Mucosa of descending colon (tissue), 3 donors: ENCODE results near the gene TADA1. TPM values are rescaled to one million over a fixed set of nuclear protein-coding genes. Genes with fewer than 3 reads are reported as not detected.

Experiments
- ATAC-seq: fragments of 200-7000 bp; cut with Tn5 transposase; one replicate; pipeline ENCODE4 v1.9.1; 2020; ENCODE audit warnings: mild to moderate bottlenecking, moderate library complexity
- DNase-seq, 3 donors: peaks; one replicate each; pipeline ENCODE4 v3.0.0-alpha.2; 2020
- H3K36me3 ChIP-seq: fragments of 200-600 bp; one replicate; pipeline ENCODE4 v1.8.0; 2021; ENCODE audit warnings: low read depth, mild to moderate bottlenecking
- H3K4me1 ChIP-seq: fragments of 200-600 bp; one replicate; pipeline ENCODE4 v1.8.0; 2021; ENCODE audit warnings: low read depth, mild to moderate bottlenecking
- H3K4me3 ChIP-seq: fragments of 200-600 bp; one replicate; pipeline ENCODE4 v1.8.0; 2021; ENCODE audit warnings: mild to moderate bottlenecking
- H3K9me3 ChIP-seq: fragments of 200-600 bp; one replicate; pipeline ENCODE4 v1.8.0; 2021; ENCODE audit warnings: mild to moderate bottlenecking
- intact Hi-C, 2 donors: fragments of 100-400 bp; cut with DNase I in 1 of 2; cut with micrococcal nuclease in 1 of 2; formaldehyde crosslinking; loops; one replicate each; pipeline versions ENCODE4 v1.11.0 to v1.11.1; 2022; cut with DNase I, micrococcal nuclease
- total RNA-seq, 3 donors: library from RNA; stranded (reverse); fragmentation: NEBNext Ultra II Directional in 2 of 3; extraction: Animal tissue kit (Norgen Biotek cat#: 25700) in 2 of 3; gene quantifications; one replicate each; pipeline versions ENCODE4 v1.2.1 to v1.2.4, GENCODE V29; 2021 to 2023
- TF ChIP-seq, protein P1 (sequence below): fragments of 200-600 bp; IDR thresholded peaks from one replicate; pipeline ENCODE4 v1.8.0; 2022; ENCODE audit warnings: antibody characterized with exemption, mild to moderate bottlenecking
- donor health status: DM: no; HTN: no; CAD: no; lungs with moderate emphysema.
- donor health status: DM: no; HTN: no; CAD: no.
- donor health status: DM: no; HTN: yes; CAD: no.

Gene TADA1
- total RNA-seq, 3 donors from 2014 or later, result 9.5 to 12.4 (median 10.1) TPM

DNA sequence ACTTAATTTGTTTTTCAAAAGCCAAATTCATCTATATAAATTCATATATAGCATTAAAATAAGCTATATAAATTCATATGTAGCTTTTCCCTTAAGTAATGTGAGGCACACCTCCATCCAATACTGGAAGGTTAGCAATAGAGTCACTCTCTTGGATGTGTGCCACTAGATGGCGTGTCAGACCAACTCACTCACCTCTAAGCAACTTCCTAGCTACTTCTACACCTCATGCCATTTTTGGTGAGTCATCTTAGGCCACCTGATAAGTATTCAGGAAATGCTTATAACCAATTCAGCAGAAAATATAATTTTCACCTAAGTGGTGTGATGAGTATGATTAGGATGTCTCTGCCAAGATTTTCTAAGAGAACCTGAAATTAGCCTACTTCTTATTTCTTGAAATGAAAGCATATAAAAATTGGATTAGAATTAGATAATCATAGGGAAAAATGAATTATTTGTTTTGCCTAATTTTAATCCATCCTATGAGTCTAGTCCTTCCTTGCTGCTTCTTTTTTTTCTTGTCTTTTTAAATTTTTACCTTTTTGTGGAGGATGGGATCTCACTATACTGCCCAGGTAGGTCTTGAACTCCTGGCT, 34.4 kb upstream of the TADA1 start:
- ATAC-seq (peak; percentile 100), DNase-seq (peak in 2 of 3 donors; percentile 56 to 92)
- Histone ChIP-seq H3K4me3 (no peak overlapping the region), H3K4me1 (no peaks in the 10 kb centered on the region), H3K36me3 (no peaks in the 10 kb centered on the region), H3K9me3 (no peaks in the 10 kb centered on the region)
- TF ChIP-seq, protein P1, sequence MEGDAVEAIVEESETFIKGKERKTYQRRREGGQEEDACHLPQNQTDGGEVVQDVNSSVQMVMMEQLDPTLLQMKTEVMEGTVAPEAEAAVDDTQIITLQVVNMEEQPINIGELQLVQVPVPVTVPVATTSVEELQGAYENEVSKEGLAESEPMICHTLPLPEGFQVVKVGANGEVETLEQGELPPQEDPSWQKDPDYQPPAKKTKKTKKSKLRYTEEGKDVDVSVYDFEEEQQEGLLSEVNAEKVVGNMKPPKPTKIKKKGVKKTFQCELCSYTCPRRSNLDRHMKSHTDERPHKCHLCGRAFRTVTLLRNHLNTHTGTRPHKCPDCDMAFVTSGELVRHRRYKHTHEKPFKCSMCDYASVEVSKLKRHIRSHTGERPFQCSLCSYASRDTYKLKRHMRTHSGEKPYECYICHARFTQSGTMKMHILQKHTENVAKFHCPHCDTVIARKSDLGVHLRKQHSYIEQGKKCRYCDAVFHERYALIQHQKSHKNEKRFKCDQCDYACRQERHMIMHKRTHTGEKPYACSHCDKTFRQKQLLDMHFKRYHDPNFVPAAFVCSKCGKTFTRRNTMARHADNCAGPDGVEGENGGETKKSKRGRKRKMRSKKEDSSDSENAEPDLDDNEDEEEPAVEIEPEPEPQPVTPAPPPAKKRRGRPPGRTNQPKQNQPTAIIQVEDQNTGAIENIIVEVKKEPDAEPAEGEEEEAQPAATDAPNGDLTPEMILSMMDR, result peak; percentile 74
- intact Hi-C loops, result loop anchor here (2.0 to 5.0 kb wide), 2 partner anchors 147 to 148 kb away; no protein-coding TSS in a partner anchor

DNA sequence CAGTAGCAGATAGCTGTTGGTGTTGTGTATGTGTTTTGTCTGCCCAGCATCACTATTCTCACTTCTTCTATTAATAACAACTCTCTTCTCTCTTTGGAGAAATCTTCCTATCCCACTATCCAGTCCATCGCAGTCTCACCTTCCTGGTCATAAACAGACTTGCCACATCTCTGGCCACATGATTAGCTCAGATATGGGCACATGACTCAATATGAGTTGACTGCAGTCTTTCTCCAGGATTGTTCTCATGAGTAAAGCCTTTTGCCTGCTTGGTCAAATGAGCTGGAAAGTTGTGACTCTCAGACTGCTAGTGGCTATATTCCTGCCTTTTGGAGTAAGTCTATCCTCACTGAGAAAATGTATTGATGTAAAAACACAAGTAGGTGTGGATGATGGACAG, 32.9 kb upstream of the TADA1 start:
- no peaks in the 10 kb centered on the region for H3K4me1 ChIP-seq
- ATAC-seq (no peak), DNase-seq (no peak)
- H3K9me3 ChIP-seq, result no peaks in the 10 kb centered on the region
- intact Hi-C loops, result no loop called here
- H3K36me3 ChIP-seq, result no peaks in the 10 kb centered on the region
- H3K4me3 ChIP-seq, result no peak overlapping the region
- TF ChIP-seq, protein P1, result no peak

DNA sequence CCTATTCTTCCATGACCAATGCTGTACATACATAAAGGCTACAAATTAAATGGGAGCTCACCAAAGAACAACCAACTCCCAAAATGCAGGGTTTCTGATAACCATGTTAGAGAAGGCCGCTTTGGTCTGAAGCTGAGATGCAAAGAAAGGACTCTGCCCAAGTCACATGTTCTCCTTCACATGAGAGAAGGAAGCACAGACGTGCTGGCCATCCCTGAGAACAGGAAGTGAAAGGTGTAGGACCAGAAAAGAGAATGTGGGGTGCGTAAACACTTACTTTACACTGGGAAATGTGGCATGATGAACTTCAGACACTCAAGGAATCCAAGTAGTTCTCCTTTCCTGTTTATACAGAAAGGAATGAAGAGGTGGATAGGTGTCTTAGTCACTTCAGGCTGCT, 31.7 kb upstream of the TADA1 start:
- no peak for ATAC-seq
- H3K9me3 ChIP-seq, result no peaks in the 10 kb centered on the region
- no peaks in the 10 kb centered on the region for H3K4me1 ChIP-seq
- intact Hi-C loops, result no loop called here
- no peak for DNase-seq
- TF ChIP-seq, protein P1, result no peak
- no peaks in the 10 kb centered on the region for H3K36me3 ChIP-seq
- no peak overlapping the region for H3K4me3 ChIP-seq

DNA sequence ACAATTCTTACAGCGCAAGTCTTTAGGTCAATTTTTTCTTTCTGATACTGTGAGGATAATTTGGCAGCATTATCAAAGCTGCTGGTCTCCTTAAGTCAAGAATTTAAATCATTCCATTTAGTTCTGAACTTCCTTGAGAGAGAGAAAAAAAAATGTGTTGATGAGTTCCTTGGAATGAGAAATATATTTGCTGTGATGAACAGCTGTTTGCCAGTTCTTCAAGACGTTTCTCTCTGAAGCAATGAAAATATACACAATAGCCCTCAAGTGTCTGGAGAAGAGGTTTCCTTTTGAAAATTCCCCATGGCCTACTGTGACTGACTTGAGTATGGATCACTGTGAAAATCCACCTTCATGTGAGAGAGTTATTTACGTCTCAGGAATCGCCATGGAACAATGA, 31.0 kb upstream of the TADA1 start:
- intact Hi-C loops, result no loop called here
- H3K9me3 ChIP-seq, result no peaks in the 10 kb centered on the region
- DNase-seq, result no peak
- no peaks in the 10 kb centered on the region for H3K4me1 ChIP-seq
- no peaks in the 10 kb centered on the region for H3K36me3 ChIP-seq
- ATAC-seq, result no peak
- TF ChIP-seq, protein P1, result no peak
- H3K4me3 ChIP-seq, result no peak overlapping the region

DNA sequence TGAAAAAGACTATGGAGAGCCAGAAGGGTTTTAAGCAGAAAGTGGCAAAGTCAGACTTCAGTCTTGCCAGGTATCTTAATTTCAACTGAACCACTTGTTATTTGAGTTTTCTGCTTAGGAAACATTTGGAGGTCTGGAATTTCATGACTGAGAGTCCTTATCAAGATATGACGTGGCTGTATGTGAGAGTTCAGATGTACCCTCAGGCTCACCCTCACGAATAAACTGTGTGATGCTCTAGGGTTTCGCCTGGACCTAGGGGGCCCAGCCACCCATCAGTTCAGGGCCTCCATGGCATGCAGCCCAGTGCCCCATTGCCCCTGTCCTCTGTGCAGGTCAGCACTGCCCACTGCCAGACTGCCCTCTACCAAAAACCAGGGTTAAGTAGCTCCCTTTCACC, 30.6 kb upstream of the TADA1 start:
- Histone ChIP-seq H3K9me3 (no peaks in the 10 kb centered on the region), H3K36me3 (no peaks in the 10 kb centered on the region), H3K4me1 (no peaks in the 10 kb centered on the region), H3K4me3 (no peak overlapping the region)
- DNase-seq (no peak), ATAC-seq (no peak)
- TF ChIP-seq, protein P1, result no peak
- intact Hi-C loops, result no loop called here

DNA sequence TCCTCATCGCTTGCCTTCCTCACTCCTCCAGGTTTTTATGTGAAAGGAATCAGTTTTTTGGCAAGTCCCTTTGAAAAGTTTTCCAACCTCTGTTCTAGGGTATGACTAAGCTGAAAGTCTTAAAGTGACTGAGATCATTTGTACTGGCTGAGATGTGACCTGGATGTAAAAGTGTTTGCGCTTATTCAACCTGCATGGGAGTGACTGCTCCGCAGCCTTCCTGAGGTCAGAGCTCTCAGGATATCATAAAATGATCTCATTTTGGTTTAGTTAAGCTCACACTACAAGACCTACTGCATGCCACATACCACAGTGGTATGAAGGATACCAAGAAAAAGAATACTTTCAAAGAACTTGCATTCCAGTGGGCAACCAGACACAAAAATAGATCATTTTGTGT, 29.8 kb upstream of the TADA1 start:
- Histone ChIP-seq H3K4me1 (no peaks in the 10 kb centered on the region), H3K4me3 (no peak overlapping the region), H3K9me3 (no peaks in the 10 kb centered on the region), H3K36me3 (no peaks in the 10 kb centered on the region)
- TF ChIP-seq, protein P1, result no peak
- intact Hi-C loops, result no loop called here
- ATAC-seq (no peak), DNase-seq (no peak)
